GM12878 (cell line): ENCODE data around the gene ZNF775.

ENCODE experiments used
- CBX5 ChIP-seq: sonication (generic); IDR thresholded peaks from 2 replicates; pipeline ENCODE4 v1.6.1; 2016; ENCODE audit warnings: low read depth, moderate library complexity, mild to moderate bottlenecking, inconsistent platforms
- CEBPB ChIP-seq, 2 experiments: fragments of 150-350 bp in 1 of 2; IDR thresholded peaks; 2 replicates each; pipeline ENCODE4 v1.6.1; 2012 to 2014; ENCODE audit warnings: low read depth in 2 of 2, low read length in 2 of 2, borderline replicate concordance in 1 of 2, inconsistent platforms in 1 of 2
- CHD4 ChIP-seq: fragments of 200-600 bp; sonication (generic); IDR thresholded peaks from 2 replicates; pipeline ENCODE4 v1.6.1; 2016; ENCODE audit warnings: mild to moderate bottlenecking
- PML ChIP-seq: IDR thresholded peaks from 2 replicates; pipeline ENCODE4 v1.6.1; 2012; ENCODE audit warnings: low read length, inconsistent platforms
- POLR2A ChIP-seq: IDR thresholded peaks from 2 replicates; pipeline ENCODE4 v1.6.1; 2011; ENCODE audit warnings: low read depth, mild to moderate bottlenecking, low read length
- POLR2AphosphoS5 ChIP-seq: IDR thresholded peaks from 2 replicates; pipeline ENCODE4 v1.6.1; 2011; ENCODE audit warnings: mild to moderate bottlenecking, low read length, inconsistent platforms
- SMAD1 ChIP-seq: fragments of 450-650 bp; IDR thresholded peaks from 2 replicates; pipeline ENCODE4 v1.6.1; 2018; ENCODE audit warnings: mild to moderate bottlenecking, low read depth; ENCODE audit not compliant: partially characterized antibody
- ZBTB4 ChIP-seq: fragments of 450-650 bp; formaldehyde crosslinking; IDR thresholded peaks from 2 replicates; pipeline ENCODE4 v1.4.0; 2022; ENCODE audit warnings: mild to moderate bottlenecking, moderate library complexity
- TF ChIP-seq, protein P1 (sequence below), 3 experiments: IDR thresholded peaks in 2 of 3; conservative IDR thresholded peaks in 1 of 3; 2 replicates each; pipeline ENCODE4 v1.5.1; 2011; ENCODE audit warnings: low read depth in 3 of 3, low read length in 3 of 3, mild to moderate bottlenecking in 3 of 3, control low read depth in 2 of 3, moderate library complexity in 2 of 3, inconsistent platforms in 1 of 3, mixed read lengths in 1 of 3; ENCODE audit not compliant: control insufficient read depth in 2 of 3, insufficient read depth in 1 of 3; ENCODE audit errors: extremely low read depth in 1 of 3

GRCh38 chr7:150442811-150443210, 63.7 kb downstream of the ZNF775 start:
- TF ChIP-seq, protein P1, sequence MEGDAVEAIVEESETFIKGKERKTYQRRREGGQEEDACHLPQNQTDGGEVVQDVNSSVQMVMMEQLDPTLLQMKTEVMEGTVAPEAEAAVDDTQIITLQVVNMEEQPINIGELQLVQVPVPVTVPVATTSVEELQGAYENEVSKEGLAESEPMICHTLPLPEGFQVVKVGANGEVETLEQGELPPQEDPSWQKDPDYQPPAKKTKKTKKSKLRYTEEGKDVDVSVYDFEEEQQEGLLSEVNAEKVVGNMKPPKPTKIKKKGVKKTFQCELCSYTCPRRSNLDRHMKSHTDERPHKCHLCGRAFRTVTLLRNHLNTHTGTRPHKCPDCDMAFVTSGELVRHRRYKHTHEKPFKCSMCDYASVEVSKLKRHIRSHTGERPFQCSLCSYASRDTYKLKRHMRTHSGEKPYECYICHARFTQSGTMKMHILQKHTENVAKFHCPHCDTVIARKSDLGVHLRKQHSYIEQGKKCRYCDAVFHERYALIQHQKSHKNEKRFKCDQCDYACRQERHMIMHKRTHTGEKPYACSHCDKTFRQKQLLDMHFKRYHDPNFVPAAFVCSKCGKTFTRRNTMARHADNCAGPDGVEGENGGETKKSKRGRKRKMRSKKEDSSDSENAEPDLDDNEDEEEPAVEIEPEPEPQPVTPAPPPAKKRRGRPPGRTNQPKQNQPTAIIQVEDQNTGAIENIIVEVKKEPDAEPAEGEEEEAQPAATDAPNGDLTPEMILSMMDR (IDR thresholded peaks at IDR 0.05 in 2 of 3, conservative IDR thresholded peaks at IDR 0.05 in 1 of 3; ENCODE audit: control insufficient read depth in 2 of 3, extremely low read depth in 1 of 3, insufficient read depth in 1 of 3, low read depth in 3 of 3, low read length in 3 of 3), result no peak
- TF ChIP-seq POLR2AphosphoS5, result no peak
- TF ChIP-seq ZBTB4, result no peak
- no peak for TF ChIP-seq PML
- no peak for TF ChIP-seq CHD4
- no peak for TF ChIP-seq SMAD1
- no peak for TF ChIP-seq POLR2A
- no peak for TF ChIP-seq CEBPB (IDR thresholded peaks at IDR 0.05; ENCODE audit: borderline replicate concordance in 1 of 2, low read depth in 2 of 2, low read length in 2 of 2)
- no peak for TF ChIP-seq CBX5
